HL-60 (cell line): ENCODE results near the gene PLXNB3.

Source experiments
- DNase-seq, 2 experiments: peaks; one replicate each; pipeline ENCODE4 v3.0.0-alpha.2; 2010 to 2020; ENCODE audit warnings: low read depth in 1 of 2, low spot score in 1 of 2
- H3K27ac ChIP-seq: fragments of 250-450 bp; sonication (Bioruptor Pico); replicated peaks from 2 replicates; pipeline ENCODE4 v1.5.1; 2020; ENCODE audit warnings: mild to moderate bottlenecking, moderate library complexity
- H3K27me3 ChIP-seq: fragments of 250-450 bp; sonication (Bioruptor Pico); 2 replicates; pipeline ENCODE4 v1.5.1; 2021; ENCODE audit warnings: mild to moderate bottlenecking, moderate library complexity; ENCODE audit not compliant: insufficient read depth, poor library complexity, severe bottlenecking
- H3K4me3 ChIP-seq: replicated peaks from 2 replicates; pipeline ENCODE4 v1.5.1; 2011; ENCODE audit warnings: mild to moderate bottlenecking, control low read depth, low read length; ENCODE audit not compliant: insufficient read depth
- CTCF ChIP-seq: IDR thresholded peaks from one replicate; pipeline ENCODE4 v1.5.1; 2011; ENCODE audit warnings: low read length, control low read depth, inconsistent platforms; ENCODE audit not compliant: insufficient read depth
- GABPA ChIP-seq: IDR thresholded peaks from 2 replicates; pipeline ENCODE4 v1.6.1; 2012; ENCODE audit warnings: low read depth
- POLR2AphosphoS5 ChIP-seq: IDR thresholded peaks from 2 replicates; pipeline ENCODE4 v1.6.1; 2012; ENCODE audit warnings: low read depth
- REST ChIP-seq: IDR thresholded peaks from 2 replicates; pipeline ENCODE4 v1.6.1; 2012; ENCODE audit warnings: low read depth; ENCODE audit not compliant: insufficient replicate concordance
- SPI1 ChIP-seq: IDR thresholded peaks from 2 replicates; pipeline ENCODE4 v1.6.1; 2012; ENCODE audit warnings: low read depth, mild to moderate bottlenecking, borderline replicate concordance

Gene PLXNB3

GRCh38 chrX:153739754-153740486 lies 24.1 kb upstream of the PLXNB3 start:
- H3K27ac ChIP-seq = no peak overlapping the region
- H3K4me3 ChIP-seq = no peak overlapping the region
- H3K27me3 ChIP-seq = no peaks in the 10 kb centered on the region
- TF ChIP-seq POLR2AphosphoS5 = no peak
- no peak for TF ChIP-seq GABPA
- TF ChIP-seq CTCF = no peak
- no peak for TF ChIP-seq SPI1
- TF ChIP-seq REST = no peak
- no peak for DNase-seq

- Histone ChIP-seq H3K4me3 (no peak overlapping the region), H3K27ac (no peak overlapping the region), H3K27me3 (no peaks in the 10 kb centered on the region)
- no peak for TF ChIP-seq SPI1
- TF ChIP-seq REST = no peak
- no peak for TF ChIP-seq POLR2AphosphoS5
- TF ChIP-seq GABPA = no peak
- TF ChIP-seq CTCF = no peak
- DNase-seq = no peak
These were observed 23.3 kb upstream of the PLXNB3 start for GRCh38 chrX:153740631-153741222.

GRCh38 chrX:153741446-153741845 lies 22.6 kb upstream of the PLXNB3 start:
- no peaks in the 10 kb centered on the region for H3K27me3 ChIP-seq
- H3K27ac ChIP-seq = no peak overlapping the region
- no peak for DNase-seq

More at GRCh38 chrX:153741446-153741845, 22.6 kb upstream of the PLXNB3 start:
- TF ChIP-seq CTCF (no peak), SPI1 (no peak), POLR2AphosphoS5 (no peak), REST (no peak), GABPA (no peak)
- no peak overlapping the region for H3K4me3 ChIP-seq
